ACC112 (cell line): ENCODE results near the gene CCDC93.

ENCODE experiments used
- H2AFZ ChIP-seq: fragments of 200-600 bp; sonication (generic); one replicate; pipeline ENCODE4 v1.6.0; 2017; ENCODE audit warnings: antibody characterized with exemption, low read length; ENCODE audit not compliant: unreplicated experiment
- H3K27ac ChIP-seq: fragments of 200-600 bp; sonication (generic); 2 replicates; pipeline ENCODE4 v1.5.1; 2014; ENCODE audit warnings: low read depth, mild to moderate bottlenecking, antibody characterized with exemption, low read length, moderate library complexity
- H3K27me3 ChIP-seq: fragments of 200-600 bp; sonication (generic); 2 replicates; pipeline ENCODE4 v1.6.1; 2014; ENCODE audit warnings: mild to moderate bottlenecking, antibody characterized with exemption, low read length, moderate library complexity, mixed read lengths; ENCODE audit not compliant: insufficient read depth
- H3K36me3 ChIP-seq: fragments of 200-600 bp; sonication (generic); 2 replicates; pipeline ENCODE4 v1.6.1; 2016; ENCODE audit warnings: mild to moderate bottlenecking, antibody characterized with exemption, low read length, moderate library complexity, mixed read lengths; ENCODE audit not compliant: insufficient read depth
- H3K4me1 ChIP-seq: fragments of 200-600 bp; sonication (generic); one replicate; pipeline ENCODE4 v1.6.1; 2016; ENCODE audit warnings: low read length, mixed read lengths; ENCODE audit not compliant: insufficient read depth, unreplicated experiment, control insufficient read depth
- H3K4me3 ChIP-seq: fragments of 200-600 bp; sonication (generic); 2 replicates; pipeline ENCODE4 v1.5.1; 2014; ENCODE audit warnings: mild to moderate bottlenecking, low read depth, low read length
- H3K79me2 ChIP-seq: fragments of 200-600 bp; sonication (generic); one replicate; pipeline ENCODE4 v1.6.0; 2016; ENCODE audit warnings: low read length; ENCODE audit not compliant: control insufficient read depth, unreplicated experiment, insufficient read depth

CCDC93 gene

GRCh38 chr2:118054213-118055008 is 40.5 kb upstream of the CCDC93 start:
- Histone ChIP-seq H3K79me2 (no peaks in the 10 kb centered on the region), H3K27me3 (no peaks in the 10 kb centered on the region), H3K27ac (no peak overlapping the region), H3K36me3 (no peaks in the 10 kb centered on the region), H3K4me1 (peaks cover 20% of the 10 kb centered on the region), H3K4me3 (no peak overlapping the region), H2AFZ (no peak overlapping the region)

GRCh38 chr2:118053681-118054080 is 39.8 kb upstream of the CCDC93 start:
- no peaks in the 10 kb centered on the region for H3K27me3 ChIP-seq
- H3K4me3 ChIP-seq, result no peak overlapping the region
- H3K4me1 ChIP-seq, result peaks cover 19% of the 10 kb centered on the region
- no peaks in the 10 kb centered on the region for H3K36me3 ChIP-seq
- H3K79me2 ChIP-seq, result no peaks in the 10 kb centered on the region
- no peak overlapping the region for H3K27ac ChIP-seq
- no peak overlapping the region for H2AFZ ChIP-seq

DNA sequence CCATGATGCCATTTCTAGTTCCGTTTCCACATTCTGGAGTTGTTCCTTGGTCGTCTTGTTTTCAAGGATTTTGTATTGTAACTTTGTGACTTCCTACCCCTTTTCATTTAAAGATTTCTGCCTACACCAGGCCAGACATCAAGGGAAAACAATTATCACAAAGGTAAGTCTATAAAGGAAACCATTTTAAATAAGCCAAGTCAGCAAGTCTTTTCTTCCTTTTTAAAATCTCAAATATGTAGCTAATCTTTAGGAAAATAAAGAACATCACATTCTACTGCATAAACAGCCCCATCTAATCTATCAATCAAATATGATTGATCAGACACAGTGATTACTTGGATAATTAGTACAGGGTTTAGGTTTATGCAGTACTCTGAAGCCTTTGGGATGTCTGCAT is 38.6 kb upstream of the CCDC93 start:
- no peaks in the 10 kb centered on the region for H3K27me3 ChIP-seq
- H3K36me3 ChIP-seq, result no peaks in the 10 kb centered on the region
- no peak overlapping the region for H3K27ac ChIP-seq
- no peak overlapping the region for H2AFZ ChIP-seq
- no peaks in the 10 kb centered on the region for H3K79me2 ChIP-seq
- no peak overlapping the region for H3K4me3 ChIP-seq
- peaks cover 31% of the 10 kb centered on the region for H3K4me1 ChIP-seq

- no peaks in the 10 kb centered on the region for H3K79me2 ChIP-seq
- H3K4me3 ChIP-seq, result no peak overlapping the region
- no peak overlapping the region for H2AFZ ChIP-seq
- no peaks in the 10 kb centered on the region for H3K27me3 ChIP-seq
- H3K36me3 ChIP-seq, result no peaks in the 10 kb centered on the region
- no peak overlapping the region for H3K27ac ChIP-seq
- peaks cover 36% of the 10 kb centered on the region for H3K4me1 ChIP-seq
Observed at GRCh38 chr2:118051826-118052358, 38.0 kb upstream of the CCDC93 start.

GRCh38 chr2:118050974-118051373 is 37.1 kb upstream of the CCDC93 start:
- Histone ChIP-seq H3K4me1 (peaks cover 38% of the 10 kb centered on the region), H2AFZ (no peak overlapping the region), H3K27ac (no peak overlapping the region), H3K4me3 (no peak overlapping the region), H3K79me2 (no peaks in the 10 kb centered on the region), H3K36me3 (no peaks in the 10 kb centered on the region), H3K27me3 (no peaks in the 10 kb centered on the region)

GRCh38 chr2:118050386-118050785 is 36.5 kb upstream of the CCDC93 start:
- Histone ChIP-seq H3K79me2 (no peaks in the 10 kb centered on the region), H3K36me3 (no peaks in the 10 kb centered on the region), H3K4me1 (peaks cover 38% of the 10 kb centered on the region), H3K27ac (no peak overlapping the region), H3K4me3 (no peak overlapping the region), H3K27me3 (no peaks in the 10 kb centered on the region), H2AFZ (no peak overlapping the region)

- no peak overlapping the region for H3K27ac ChIP-seq
- H3K36me3 ChIP-seq, result no peaks in the 10 kb centered on the region
- H2AFZ ChIP-seq, result no peak overlapping the region
- no peaks in the 10 kb centered on the region for H3K27me3 ChIP-seq
- peaks cover 38% of the 10 kb centered on the region for H3K4me1 ChIP-seq
- no peaks in the 10 kb centered on the region for H3K79me2 ChIP-seq
- H3K4me3 ChIP-seq, result no peak overlapping the region
Observed at GRCh38 chr2:118049816-118050140, 35.9 kb upstream of the CCDC93 start.

- peaks cover 38% of the 10 kb centered on the region for H3K4me1 ChIP-seq
- H2AFZ ChIP-seq, result no peak overlapping the region
- H3K27ac ChIP-seq, result no peak overlapping the region
Observed at GRCh38 chr2:118049140-118049815, 35.4 kb upstream of the CCDC93 start.

GRCh38 chr2:118048401-118048800 is 34.5 kb upstream of the CCDC93 start:
- Histone ChIP-seq H3K4me1 (peaks cover 38% of the 10 kb centered on the region), H3K36me3 (no peaks in the 10 kb centered on the region), H3K27me3 (peaks cover 8% of the 10 kb centered on the region), H3K79me2 (no peaks in the 10 kb centered on the region), H3K4me3 (no peak overlapping the region), H2AFZ (no peak overlapping the region), H3K27ac (no peak overlapping the region)

More at GRCh38 chr2:118049140-118049815, 35.4 kb upstream of the CCDC93 start:
- Histone ChIP-seq H3K36me3 (no peaks in the 10 kb centered on the region), H3K79me2 (no peaks in the 10 kb centered on the region), H3K4me3 (no peak overlapping the region), H3K27me3 (no peaks in the 10 kb centered on the region)

DNA sequence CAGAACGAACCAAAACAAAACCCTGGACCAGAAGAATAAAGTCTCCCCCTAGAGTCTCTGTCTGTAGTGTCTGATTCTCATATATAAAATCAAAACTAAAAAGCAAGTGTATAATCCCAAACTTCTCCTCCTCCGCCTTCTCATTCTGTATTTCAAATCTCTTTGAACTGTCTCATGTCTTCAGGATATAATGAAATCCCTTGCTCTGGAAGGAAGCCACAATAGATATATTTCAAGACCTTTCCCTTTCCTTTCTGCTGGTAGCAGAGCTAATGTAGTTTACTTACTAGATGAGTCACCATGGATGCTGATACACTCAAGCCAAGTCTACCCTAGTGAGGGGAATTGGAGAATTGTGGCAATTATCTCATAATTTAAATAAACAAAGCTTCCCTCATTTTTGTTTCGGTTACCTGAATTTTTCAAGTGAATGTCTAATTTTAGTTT is 33.5 kb upstream of the CCDC93 start:
- Histone ChIP-seq H3K27me3 (peaks cover 18% of the 10 kb centered on the region), H2AFZ (peak overlapping the region; percentile 64), H3K79me2 (no peaks in the 10 kb centered on the region), H3K27ac (peak overlapping the region; percentile 54), H3K4me3 (peak overlapping the region; percentile 52), H3K4me1 (peaks cover 38% of the 10 kb centered on the region), H3K36me3 (no peaks in the 10 kb centered on the region)
